GM18909 (cell line): ENCODE results near the gene USP34.
A peak's percentile ranks its signal among the peaks of the same experiment; 100 is the strongest.
"Not testable (repeated sequence)": the region's sequence is repeated elsewhere in the genome, so short reads cannot be mapped to it uniquely, and the experiment has no call there.

Source experiments
- ATAC-seq: cut with Tn5 transposase; IDR thresholded peaks from one replicate; pipeline ENCODE4 v1.9.1; 2021; ENCODE audit warnings: mild to moderate bottlenecking; ENCODE audit not compliant: unreplicated experiment, poor library complexity

USP34 gene

DNA sequence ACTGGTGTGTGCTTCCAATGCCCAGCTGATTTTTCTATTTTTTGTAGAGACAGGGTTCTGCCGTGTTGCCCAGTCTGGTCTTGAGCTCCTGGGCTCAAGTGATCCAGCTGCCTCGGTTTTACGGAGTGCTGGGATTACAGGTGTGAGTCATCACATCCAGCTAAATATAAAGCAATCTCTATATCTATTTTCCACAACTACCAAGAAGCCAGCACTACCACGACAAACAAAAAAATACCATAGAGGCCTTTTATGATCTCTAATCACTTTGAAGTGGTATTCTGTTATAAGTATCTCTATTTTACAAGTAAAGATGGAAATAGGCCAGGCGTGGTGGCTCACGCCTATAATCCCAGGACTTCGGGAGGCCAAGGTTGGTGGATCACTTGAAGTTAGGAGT is 274.2 kb downstream of the USP34 start:
- no peak for ATAC-seq

DNA sequence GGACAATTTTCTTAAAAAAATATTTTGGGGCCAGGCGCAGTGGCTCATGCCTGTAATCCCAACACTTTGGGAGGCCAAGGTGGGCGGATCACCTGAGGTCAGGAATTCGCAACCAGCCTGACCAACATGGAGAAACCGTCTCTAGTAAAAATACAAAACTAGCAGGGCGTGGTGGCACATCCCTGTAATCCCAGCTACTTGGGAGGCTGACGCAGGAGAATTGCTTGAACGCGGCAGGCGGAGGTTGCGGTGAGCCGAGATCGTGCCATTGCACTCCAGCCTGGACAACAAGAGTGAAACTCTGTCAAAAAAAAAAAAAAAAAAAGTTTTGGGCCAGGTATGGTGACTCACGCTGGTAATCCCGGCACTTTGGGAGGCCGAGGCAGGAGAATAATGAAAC is 276.2 kb downstream of the USP34 start:
- not testable (repeated sequence) for ATAC-seq

DNA sequence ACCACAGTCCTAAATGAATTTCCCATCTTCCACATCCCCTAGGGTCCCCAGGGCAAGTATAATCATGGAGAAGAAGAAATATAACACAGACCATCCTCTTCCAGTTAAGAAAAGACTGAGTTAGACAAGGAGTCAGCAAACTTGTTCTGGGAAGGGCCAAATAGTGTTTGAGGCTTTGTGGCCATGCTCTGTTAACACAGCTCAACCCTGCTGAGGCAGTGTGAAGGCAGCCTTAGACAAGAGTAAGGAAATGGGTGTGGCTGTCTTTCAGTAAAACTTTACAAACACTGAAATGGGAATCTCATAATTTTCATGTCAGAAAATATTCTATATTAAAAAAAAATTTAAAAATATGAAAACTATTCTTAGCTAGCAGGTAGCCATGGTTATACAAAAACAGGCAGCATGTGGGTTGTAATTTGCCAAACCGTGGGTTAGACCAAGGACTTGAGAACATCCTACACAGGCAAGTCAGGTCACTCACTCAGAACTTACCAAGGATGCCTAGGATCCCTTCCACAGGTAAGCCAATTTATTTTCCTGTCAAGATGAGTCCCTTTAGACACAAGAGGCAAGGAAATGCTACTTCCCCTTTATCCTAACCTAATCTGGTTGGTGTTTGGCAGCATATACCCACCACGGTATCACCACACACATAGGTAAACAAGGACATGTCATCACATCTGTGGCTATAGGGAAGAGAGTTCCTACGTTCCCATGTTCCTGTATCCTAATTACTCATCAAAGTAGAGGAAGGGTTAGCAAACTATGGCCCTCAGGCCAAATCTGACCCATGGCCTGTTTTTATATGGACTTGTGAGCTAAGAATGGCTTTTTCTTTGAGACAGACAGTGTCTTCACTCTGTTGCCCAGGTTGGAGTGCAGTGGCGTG is 277.0 kb downstream of the USP34 start:
- ATAC-seq, result no peak

DNA sequence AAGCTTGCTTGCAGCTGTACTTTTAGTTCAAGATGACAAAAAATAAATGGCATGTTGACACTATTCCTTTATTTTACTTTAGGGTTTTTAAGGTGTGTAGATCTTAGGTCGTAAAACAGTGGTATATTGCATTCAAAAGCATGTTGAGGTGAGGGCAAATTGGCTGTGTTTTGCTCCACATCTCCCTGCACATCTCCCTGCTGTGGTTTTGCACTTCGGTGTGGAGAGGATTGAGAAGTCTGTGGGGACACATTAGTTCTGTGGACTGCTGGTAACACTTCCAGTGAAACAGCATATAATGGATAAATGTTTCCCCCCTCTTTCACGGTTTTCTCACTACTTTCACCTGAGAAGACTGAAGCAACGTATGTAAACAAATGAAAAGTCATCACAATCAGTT is 283.8 kb downstream of the USP34 start:
- no peak for ATAC-seq

DNA sequence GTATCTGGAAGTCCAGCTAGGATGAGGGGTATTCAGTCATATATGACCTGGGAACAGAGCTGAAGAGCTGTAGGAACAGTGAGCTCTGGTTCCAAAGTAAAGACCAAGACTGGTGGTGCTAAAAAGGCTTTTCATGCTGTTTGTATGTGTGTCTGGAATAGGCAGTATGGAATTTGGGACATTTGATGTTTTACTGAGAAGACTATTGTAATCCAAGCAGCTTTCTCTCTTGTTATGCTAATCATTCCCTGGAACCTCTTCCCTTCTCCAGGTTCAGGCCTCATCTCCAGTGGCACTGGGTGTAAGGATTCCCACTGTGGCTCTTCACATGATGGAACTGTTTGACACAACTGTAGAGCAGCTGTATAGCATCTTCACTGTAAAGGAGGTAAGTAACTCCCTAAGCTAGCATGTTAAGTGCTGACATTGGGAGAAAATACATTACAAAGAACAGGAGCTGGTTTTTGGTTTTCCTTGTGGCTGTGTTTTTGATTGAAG is 285.6 kb downstream of the USP34 start:
- ATAC-seq, result no peak

DNA sequence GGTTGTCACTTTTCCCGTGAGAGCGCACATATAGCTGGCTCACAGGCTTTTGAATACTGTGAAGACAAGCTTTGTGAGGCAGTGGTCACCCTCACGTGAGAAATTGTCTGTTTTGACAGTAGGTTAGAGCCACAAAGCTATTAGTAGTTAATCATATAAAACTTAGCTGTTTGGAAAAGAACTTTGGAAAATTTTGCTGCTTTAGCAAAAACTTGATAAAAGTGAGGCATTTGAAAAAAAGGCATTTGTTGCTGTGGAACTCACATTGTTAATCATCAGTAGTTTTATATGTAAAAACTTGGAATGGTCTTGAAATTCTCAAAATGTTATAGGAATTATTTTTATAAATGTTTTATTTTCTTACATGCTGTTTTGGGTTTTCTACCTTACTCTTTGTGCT is 286.6 kb downstream of the USP34 start:
- no peak for ATAC-seq

DNA sequence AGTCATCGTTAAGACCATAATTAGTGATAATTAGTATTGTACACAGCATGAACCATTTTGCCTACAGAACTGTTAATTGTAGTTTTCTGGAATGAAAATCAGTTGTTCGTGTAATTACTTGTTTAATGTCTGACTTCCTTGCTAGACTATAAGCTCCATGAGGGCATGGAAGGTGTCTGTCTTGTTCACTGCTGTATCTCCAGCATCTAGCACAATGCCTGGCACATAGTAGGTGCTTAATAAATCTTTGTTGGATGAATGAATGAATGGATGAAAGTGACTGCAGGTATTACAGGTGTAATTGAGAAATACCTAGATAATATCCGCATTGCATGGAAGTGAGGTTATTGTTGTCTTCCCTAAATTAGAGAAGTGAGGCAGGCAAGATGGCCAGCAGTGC is 287.1 kb downstream of the USP34 start:
- no peak for ATAC-seq

DNA sequence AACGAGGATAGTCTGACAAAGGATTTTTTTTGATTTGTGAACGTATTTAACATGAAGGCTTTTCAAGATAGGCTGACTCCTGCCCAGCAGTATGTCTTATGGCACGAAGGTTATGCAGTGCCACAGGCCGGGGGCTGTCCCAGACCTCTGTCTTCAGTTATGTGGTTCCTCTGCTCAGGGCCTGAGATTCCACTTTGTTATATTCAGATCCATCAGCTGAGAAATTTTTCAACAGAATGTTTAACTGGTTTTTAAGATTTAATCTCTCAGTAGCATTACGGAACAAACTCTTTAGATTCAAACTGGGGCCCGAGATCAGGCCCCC is 288.9 kb downstream of the USP34 start:
- ATAC-seq, result no peak

DNA sequence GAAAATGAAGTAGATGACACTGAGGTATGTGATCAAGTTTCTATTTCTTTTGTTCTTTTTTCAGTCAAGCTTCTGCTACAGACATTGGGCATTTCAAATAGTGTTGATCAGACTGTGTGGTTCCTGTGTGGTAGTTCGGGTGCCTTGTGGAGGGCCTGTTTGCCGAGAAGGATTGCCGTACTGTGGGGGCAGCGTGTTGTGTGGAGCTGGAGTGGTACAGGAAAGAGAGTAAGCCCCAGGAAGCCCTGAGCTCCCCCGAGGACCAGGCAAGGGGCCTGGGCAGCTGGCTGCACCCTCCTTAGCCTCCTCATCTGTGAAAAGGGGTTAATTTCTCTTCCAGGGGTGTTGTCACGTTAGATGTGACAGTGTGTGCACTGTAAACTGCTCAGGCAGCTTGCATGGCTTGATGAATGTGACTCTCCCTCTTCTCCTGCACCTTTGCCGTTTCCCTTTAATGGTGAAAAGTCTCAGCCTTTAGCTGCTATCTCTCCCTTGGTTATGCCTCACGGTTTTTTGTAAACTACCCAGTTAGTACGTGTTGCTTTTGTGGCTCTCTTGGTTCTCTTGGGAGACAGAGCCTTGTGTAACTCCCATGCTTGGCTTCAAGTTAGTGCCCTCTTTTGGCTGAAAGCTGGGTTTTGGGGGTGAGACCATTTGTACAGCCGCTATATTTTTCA is 289.4 kb downstream of the USP34 start:
- no peak for ATAC-seq

DNA sequence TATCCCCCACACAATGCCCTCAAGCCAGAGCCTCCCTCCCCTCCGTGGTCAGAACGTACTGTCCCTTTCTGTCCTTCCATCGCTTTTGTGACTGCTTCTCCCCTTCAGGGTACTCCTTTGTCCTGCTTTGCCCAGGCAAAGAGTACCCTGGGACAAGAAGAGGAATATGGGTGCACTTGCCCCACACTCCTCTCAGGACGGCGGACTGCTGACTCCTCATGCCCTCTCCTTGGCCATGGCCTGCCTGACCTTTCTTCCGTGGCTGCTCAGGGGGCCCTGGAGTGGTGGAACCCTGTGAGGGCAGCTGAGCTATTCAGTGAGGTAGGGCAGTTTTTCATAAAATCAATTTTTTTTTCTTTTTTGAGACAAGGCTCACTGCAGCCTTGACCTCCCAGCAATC is 290.2 kb downstream of the USP34 start:
- no peak for ATAC-seq

DNA sequence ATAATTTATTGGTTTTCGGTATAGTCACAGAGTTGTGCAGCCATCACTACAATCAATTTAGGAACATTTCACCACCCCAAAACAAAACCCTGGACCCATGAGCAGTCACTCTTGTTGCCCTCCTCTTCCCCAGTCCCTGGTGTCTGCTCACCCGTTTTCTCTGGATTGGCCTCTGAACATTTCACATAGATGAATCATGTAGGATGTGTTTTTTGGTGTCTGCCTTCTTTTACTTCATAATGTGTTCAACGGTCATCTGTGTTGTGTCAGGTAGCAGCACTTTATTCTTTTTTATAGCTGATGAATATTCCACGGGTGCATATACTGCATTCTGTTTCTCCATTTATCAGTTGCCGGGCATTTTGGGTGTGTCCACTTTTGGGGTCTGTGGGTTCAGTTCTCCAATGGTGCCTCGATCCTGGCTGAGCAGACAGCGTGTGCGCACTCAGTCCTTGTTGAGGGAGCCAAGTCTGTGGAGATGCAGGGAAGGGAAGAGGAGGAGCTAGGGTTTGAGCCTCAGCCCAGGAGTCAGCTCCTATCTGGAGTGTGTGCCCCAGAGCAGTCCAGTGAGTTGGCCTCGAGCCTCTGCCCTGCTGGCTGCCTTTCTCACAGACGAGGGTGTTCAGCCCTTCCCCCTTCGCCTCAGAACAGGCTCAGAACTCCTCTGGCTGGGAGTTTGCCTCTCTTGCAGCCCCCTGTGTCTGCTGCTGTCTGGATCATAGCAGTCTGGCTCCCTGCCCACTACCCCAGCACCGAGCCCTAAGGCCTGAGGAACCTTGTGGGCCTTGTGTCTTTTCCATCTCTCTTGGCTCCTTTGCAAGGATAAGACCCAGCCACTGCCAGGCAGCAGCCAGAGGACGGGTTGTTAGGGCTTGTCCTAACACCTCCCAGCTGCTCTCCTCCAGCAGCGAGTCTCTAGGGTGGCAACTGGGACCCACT is 290.9 kb downstream of the USP34 start:
- ATAC-seq, result no peak

DNA sequence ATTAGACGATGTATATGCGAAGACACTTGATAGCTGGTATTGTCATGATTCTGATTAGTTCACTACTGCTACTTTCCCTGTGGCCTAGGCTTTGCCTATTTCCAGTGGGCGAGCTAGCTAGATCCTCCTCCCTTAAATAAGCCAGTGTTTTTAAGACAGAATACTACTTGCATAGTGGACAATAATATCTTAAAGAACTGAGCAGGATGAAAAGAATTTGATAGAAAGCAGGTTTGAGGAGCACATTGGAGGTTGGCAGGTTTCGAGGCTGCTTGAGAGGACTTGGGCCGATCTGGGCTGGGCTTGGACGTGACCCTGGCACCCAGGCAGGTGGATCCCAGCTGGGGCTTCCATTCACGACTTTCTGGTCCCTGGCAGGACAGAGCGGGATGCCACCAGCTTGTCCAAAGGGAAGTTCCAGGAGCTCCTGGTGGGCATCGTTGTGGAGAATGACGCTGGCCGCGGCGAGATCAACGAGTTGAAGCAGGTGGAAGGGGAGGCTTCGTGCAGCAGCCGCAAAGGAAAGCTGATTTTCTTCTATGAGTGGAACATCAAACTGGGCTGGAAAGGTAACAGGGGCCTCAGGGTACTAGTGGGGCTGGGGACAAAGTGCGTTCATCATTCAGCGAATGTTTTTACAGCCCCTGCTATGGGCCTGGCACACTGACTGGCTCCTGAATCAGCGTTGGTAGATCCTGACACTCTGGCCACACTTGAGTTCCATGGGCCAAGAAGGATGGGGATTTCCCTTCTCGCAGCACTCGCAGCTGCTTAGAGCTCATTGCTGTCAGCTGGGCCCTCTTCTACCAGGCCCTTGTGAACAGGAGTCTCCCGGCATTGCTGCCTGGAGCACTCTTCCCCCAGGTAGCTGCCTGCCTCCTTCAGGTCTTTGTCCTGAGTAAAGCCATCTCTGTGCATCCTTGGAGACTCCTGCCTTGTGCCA is 292.0 kb downstream of the USP34 start:
- ATAC-seq, result no peak

DNA sequence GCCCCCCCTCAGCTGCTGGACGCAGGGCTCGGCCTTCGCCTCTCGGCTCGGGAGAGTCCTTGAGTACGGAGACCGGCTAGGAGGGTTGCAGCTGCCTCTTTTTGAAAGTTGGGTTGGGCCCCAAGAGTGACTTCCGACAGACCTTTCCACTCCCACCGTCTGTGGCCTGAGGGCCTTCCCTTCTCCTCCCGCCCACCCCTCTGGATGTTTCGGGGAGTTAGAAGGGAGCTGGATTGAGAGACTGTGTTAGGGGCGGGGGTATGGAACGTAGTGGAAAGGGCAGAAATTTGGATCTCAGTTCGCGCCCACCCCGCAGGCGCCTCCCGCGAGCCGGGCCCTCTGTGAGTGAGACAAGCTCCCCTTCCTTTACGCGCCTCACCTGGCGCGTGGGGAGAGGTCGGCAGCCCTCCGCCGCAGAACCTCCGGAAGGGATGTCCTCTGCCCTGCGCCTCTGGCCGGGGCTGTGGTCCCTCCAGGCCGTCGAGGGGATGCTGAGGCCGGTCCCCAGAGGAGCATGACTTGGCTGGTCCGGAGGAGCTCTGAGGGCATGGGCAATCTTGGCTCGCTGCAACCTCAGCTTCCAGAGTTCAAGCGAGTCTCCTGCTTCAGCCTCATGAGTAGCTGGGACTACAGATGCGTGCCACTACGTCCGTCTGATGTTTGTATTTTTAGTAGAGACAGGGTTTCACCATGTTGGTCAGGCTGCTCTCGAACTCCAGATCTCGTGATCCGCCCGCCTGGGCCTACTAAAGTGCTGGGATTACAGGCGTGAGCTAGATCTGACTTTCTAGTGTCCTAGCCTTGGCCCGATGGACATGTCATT is 292.9 kb downstream of the USP34 start:
- ATAC-seq, result peak; percentile 33

DNA sequence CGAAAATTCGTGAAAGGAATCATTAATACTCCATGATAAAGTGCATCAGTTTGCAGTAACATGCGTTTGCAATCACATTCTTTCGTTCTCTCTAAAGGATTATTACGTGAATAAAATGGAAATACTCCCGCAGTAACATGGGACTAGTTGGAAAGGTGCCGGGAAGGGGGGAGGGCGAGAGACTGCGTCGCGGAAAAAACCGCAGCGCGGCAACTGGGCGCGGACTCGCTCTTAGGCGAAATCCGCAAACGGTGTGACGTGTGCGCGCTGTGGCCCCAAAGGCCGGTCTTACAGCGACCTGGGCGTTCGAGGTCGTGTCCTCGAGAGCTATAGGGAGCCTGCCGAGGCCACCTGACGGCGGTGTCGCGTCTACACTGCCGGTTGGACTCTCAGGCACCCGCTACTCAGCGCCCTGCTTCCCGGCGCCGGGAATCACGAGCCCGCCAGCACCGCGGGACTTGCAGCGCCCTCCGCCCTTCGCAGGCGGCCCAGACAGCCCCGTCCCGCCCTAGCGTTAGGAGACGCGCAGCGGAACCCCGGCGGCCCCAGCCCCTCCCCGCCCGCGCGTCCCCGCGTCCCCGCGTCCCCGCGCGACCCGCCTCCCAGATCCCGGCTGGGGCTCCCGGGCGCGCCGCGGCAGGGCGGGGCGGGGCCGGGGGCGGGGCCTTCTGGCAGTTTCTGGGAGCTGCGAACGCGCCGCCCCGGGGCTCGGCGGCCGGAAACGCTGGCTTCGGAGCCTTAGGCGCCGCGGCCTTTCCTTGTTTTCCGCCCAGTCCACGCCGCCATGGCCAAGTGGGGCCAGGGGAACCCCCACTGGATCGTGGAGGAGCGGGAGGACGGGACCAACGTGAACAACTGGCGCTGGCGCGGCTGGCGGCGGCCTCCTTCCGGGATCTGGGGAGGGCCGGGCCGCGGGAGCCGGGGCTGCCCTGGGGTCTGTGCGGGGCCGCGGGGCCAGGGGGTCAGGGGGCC is 293.8 kb downstream of the USP34 start:
- ATAC-seq, result peak; percentile 78

DNA sequence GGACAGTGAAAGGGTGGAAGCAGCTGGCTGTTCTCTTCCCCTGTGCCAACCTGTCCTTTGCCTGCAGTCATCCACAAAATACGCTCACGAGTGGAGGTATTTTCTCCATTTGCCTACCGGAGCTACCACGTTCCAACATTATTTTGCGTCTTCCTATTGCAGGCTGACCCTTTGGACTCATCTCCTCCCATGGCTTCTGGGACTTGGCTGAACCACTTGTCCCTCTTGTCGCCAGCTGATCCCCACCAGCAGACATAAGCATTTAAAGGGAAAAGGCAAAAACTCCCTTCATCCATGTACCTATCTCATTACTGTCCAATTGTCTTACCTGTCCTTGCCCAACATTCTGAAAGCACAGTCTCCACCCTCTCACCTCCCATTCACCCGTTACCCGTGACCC is 295.9 kb downstream of the USP34 start:
- no peak for ATAC-seq

DNA sequence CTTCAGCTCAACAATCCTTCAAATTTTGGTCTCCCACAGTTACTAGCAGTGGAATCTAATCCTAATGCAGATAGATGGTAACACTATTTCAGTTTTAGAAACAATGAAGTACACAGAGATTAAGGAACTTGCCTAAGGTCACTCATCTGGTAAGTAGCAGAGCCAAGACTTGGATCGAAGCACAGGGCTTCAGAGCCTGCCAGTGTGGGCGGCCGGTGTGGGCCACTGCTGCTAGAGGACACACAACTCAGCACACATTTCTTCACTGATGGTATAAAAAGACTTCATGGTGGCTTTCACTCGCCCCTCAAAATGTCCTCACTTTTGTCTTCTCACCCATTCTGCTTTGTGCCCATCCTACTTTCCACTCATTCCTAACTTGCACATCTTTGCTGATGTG is 297.8 kb downstream of the USP34 start:
- no peak for ATAC-seq

DNA sequence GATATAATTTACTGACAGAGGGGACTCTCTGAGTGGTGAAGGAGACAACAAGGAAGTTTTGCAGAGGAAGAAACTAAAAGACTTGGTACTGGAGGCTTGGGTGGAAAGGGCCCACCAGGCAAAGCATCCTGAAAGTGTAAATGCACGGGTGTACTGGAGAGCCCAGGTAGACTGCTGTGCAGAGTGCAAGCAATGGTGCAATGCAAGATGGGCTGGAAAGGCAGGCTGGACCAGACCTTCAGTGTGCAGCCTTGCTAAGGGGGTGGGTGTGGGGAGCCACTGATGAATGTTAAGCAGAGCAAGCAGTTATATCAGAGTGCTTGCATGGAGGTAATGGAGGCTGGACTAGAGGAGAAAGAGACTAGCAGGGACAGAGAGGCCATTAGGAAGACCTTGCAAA is 298.2 kb downstream of the USP34 start:
- ATAC-seq, result no peak

DNA sequence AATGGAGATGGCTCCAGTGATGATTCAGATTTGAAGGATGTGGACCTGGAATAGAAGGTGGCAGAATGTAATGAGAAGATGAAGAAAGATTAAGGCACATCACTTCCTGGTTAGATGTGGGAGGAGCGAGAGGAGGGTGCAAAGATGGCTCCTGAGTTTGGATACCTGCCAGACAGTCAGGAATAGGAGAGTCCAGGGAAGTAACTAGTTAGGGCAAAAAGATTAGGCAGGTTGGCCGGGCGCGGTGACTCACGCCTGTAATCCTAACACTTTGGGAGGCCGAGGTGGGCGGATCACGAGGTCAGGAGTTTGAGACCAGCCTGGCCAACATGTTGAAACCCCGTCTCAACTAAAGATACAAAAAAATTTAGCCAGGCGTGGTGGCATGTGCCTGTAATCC is 303.3 kb downstream of the USP34 start:
- ATAC-seq, result no peak
